BJ (cell line): ENCODE results near the gene CD300A. TPM values are rescaled to one million over a fixed set of nuclear protein-coding genes. Genes with fewer than 3 reads are reported as not detected.

Source experiments
- CTCF ChIA-PET: fragments of 350-600 bp; formaldehyde crosslinking; extraction: SDS; loops from one replicate; lab custom pipeline; 2021; ENCODE audit warnings: antibody characterized with exemption, inconsistent platforms; lab: Yijun Ruan, JAX
- POLR2A ChIA-PET: fragments of 300-600 bp; sonication (Branson Sonifier 250); formaldehyde crosslinking; extraction: SDS; loops from one replicate; lab custom pipeline; 2021; ENCODE audit warnings: antibody characterized with exemption; lab: Charles Lee
- DNase-seq: peaks from one replicate; pipeline ENCODE4 v3.0.0-alpha.2; 2011; ENCODE audit warnings: low read depth
- H3K27me3 ChIP-seq: 2 replicates; pipeline ENCODE4 v1.6.0; 2011; ENCODE audit warnings: low read length; ENCODE audit not compliant: control insufficient read depth, insufficient read depth
- H3K36me3 ChIP-seq: 2 replicates; pipeline ENCODE4 v1.5.1; 2011; ENCODE audit warnings: low read length; ENCODE audit not compliant: control insufficient read depth, insufficient read depth
- H3K4me3 ChIP-seq: 2 replicates; pipeline ENCODE4 v1.5.1; 2011; ENCODE audit warnings: low read depth, mild to moderate bottlenecking, control low read depth, low read length
- CTCF ChIP-seq: IDR thresholded peaks from 2 replicates; pipeline ENCODE4 v1.5.1; 2011; ENCODE audit warnings: low read depth, mild to moderate bottlenecking, control low read depth, inconsistent platforms, low read length, moderate library complexity; ENCODE audit not compliant: insufficient read depth
- polyA plus RNA-seq: library from polyadenylated mRNA; depleted of rRNA; stranded (reverse); fragments of >200 nt; gene quantifications from 2 replicates; pipeline ENCODE4 v1.2.3, GENCODE V29; 2011

Gene CD300A
- polyA plus RNA-seq, 1 experiment: not detected

GRCh38 chr17:74426551-74427047 lies 39.8 kb upstream of the CD300A start:
- Histone ChIP-seq H3K4me3 (no peak overlapping the region), H3K36me3 (no peaks in the 10 kb centered on the region), H3K27me3 (peaks cover 7% of the 10 kb centered on the region)
- ChIA-PET CTCF (no interaction called here), POLR2A (no interaction called here)
- TF ChIP-seq CTCF: no peak
- DNase-seq: no peak

GRCh38 chr17:74427048-74427762 lies 39.2 kb upstream of the CD300A start:
- POLR2A ChIA-PET: no interaction called here
- peaks cover 12% of the 10 kb centered on the region for H3K27me3 ChIP-seq

GRCh38 chr17:74427763-74428153 lies 38.7 kb upstream of the CD300A start:
- no peak overlapping the region for H3K4me3 ChIP-seq
- peaks cover 14% of the 10 kb centered on the region for H3K27me3 ChIP-seq
- DNase-seq: no peak
- ChIA-PET CTCF (no interaction called here), POLR2A (no interaction called here)
- no peak for TF ChIP-seq CTCF
- H3K36me3 ChIP-seq: no peaks in the 10 kb centered on the region

More at GRCh38 chr17:74427048-74427762, 39.2 kb upstream of the CD300A start:
- H3K36me3 ChIP-seq: no peaks in the 10 kb centered on the region
- no peak overlapping the region for H3K4me3 ChIP-seq
- TF ChIP-seq CTCF: no peak
- CTCF ChIA-PET: no interaction called here
- DNase-seq: no peak

- Histone ChIP-seq H3K27me3 (peaks cover 17% of the 10 kb centered on the region), H3K4me3 (no peak overlapping the region), H3K36me3 (no peaks in the 10 kb centered on the region)
- DNase-seq: no peak
- TF ChIP-seq CTCF: no peak
- POLR2A ChIA-PET: no interaction called here
- CTCF ChIA-PET: interaction anchor here (2.1 kb wide), 1 partner anchor 27 kb away, joined by 8 read pairs; no protein-coding TSS in a partner anchor
Measured at GRCh38 chr17:74429604-74430384, 36.6 kb upstream of the CD300A start.

GRCh38 chr17:74430385-74430705 lies 36.1 kb upstream of the CD300A start:
- CTCF ChIA-PET: interaction anchor here (2.1 kb wide), 1 partner anchor 27 kb away, joined by 8 read pairs; no protein-coding TSS in a partner anchor
- H3K4me3 ChIP-seq: no peak overlapping the region; the same call in 1 of the 2 replicates
- no peak for DNase-seq
- POLR2A ChIA-PET: no interaction called here
- H3K36me3 ChIP-seq: no peaks in the 10 kb centered on the region
- peaks cover 17% of the 10 kb centered on the region for H3K27me3 ChIP-seq
- no peak for TF ChIP-seq CTCF
